GM19351 (cell line): ENCODE measurements around the gene CXCR5.

ENCODE experiments used
- ATAC-seq: cut with Tn5 transposase; IDR thresholded peaks from one replicate; pipeline ENCODE4 v1.9.1; 2021; ENCODE audit warnings: mild to moderate bottlenecking, moderate library complexity; ENCODE audit not compliant: unreplicated experiment

CXCR5 gene

GRCh38 chr11:118897721-118898310, 14.1 kb downstream of the CXCR5 start:
- no peak for ATAC-seq

GRCh38 chr11:118898400-118899295, 15.0 kb downstream of the CXCR5 start:
- ATAC-seq: no peak

GRCh38 chr11:118899296-118899688, 15.6 kb downstream of the CXCR5 start:
- no peak for ATAC-seq

GRCh38 chr11:118899706-118900360, 16.1 kb downstream of the CXCR5 start:
- no peak for ATAC-seq

- ATAC-seq: no peak
Observed at GRCh38 chr11:118900535-118901384, 17.1 kb downstream of the CXCR5 start.

GRCh38 chr11:118901494-118902335, 18.0 kb downstream of the CXCR5 start:
- no peak for ATAC-seq

GRCh38 chr11:118902336-118903203, 18.9 kb downstream of the CXCR5 start:
- no peak for ATAC-seq

- no peak for ATAC-seq
Observed at GRCh38 chr11:118903204-118904015, 19.7 kb downstream of the CXCR5 start.

GRCh38 chr11:118907051-118908042, 23.7 kb downstream of the CXCR5 start:
- ATAC-seq: peak; percentile 72

- ATAC-seq: no peak
Observed at GRCh38 chr11:118908264-118908663, 24.6 kb downstream of the CXCR5 start.

- ATAC-seq: no peak
Observed at GRCh38 chr11:118908901-118909618, 25.4 kb downstream of the CXCR5 start.

- ATAC-seq: no peak
Observed at GRCh38 chr11:118909619-118910308, 26.1 kb downstream of the CXCR5 start.

- no peak for ATAC-seq
Observed at GRCh38 chr11:118910309-118911112, 26.8 kb downstream of the CXCR5 start.

GRCh38 chr11:118911113-118911879, 27.6 kb downstream of the CXCR5 start:
- ATAC-seq: no peak
